ENCODE results near the gene CSTA. TPM values are rescaled to one million over a fixed set of nuclear protein-coding genes. Genes with fewer than 3 reads are reported as not detected.

The CSTA gene
- total and polyA plus RNA-seq, 2 of the 8 experiments (the other 6 are each of a cell fraction or from before 2014, with no cell fraction given), result not detected

DNA sequence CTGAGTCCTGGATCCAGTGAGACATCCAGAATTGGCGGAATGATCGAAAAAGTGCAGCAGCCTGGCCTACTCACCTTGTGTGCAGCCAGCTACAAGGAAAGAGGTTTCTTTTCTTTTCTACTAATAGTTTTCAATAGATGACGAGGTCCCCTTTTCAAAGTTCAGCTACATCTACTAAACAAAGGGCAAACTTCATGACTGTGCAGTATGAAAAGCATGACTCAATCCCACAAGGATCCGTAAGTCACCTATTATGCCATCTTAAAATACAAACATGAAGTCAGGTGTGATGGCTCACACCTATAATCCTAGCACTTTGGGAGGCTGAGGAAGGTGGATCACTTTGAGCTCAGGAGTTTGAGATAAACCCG, 41.3 kb downstream of the CSTA start:
- ChIA-PET POLR2A (ENCODE audit: partially characterized antibody) (interaction anchor here (3.3 kb wide), 1 partner anchor 17 kb away, joined by 14 read pairs; the partner anchor contains the start of genes FAM162A and MIX23), CTCF (ENCODE audit: partially characterized antibody) (interaction anchor here (1.6 kb wide), 1 partner anchor 9 kb away, joined by 5 read pairs; no protein-coding TSS in a partner anchor)
- no peak overlapping the region for H2BK120ac ChIP-seq (replicated peaks; ENCODE audit: low read depth, low read length)
- no peak overlapping the region for H4K91ac ChIP-seq (replicated peaks; ENCODE audit: insufficient read length, low read length)
- H4K5ac ChIP-seq (ENCODE audit: insufficient read length, low read depth, low read length), result no peak overlapping the region
- peaks cover 2% of the 10 kb centered on the region in 2 experiments for H4K20me1 ChIP-seq (replicated peaks in 1 of 2; ENCODE audit: control insufficient read depth in 1 of 2, insufficient read depth in 2 of 2, low read length in 2 of 2)
- H4K8ac ChIP-seq (ENCODE audit: extremely low read depth, insufficient read depth, low read length), result no peak overlapping the region
- H3K79me1 ChIP-seq (ENCODE audit: low read depth, low read length), result no peaks in the 10 kb centered on the region
- no peaks in the 10 kb centered on the region for H3K4me1 ChIP-seq (replicated peaks in 1 of 4; ENCODE audit: control insufficient read depth in 3 of 4, insufficient read depth in 4 of 4, low read length in 3 of 4)
- H3K36me3 ChIP-seq (ENCODE audit: control insufficient read depth in 2 of 4, insufficient read depth in 4 of 4, low read length in 3 of 4), result peaks cover 6 to 69% (median 32%) of the 10 kb centered on the region in 4 experiments
- no peak overlapping the region for H2BK15ac ChIP-seq (ENCODE audit: low read length)
- H2AFZ ChIP-seq (ENCODE audit: low read length), result no peak overlapping the region
- no peak overlapping the region for H2BK12ac ChIP-seq (ENCODE audit: low read depth, low read length)
- H2AK5ac ChIP-seq (ENCODE audit: low read depth, low read length), result no peak overlapping the region
- no peak overlapping the region for H3K4me3 ChIP-seq (ENCODE audit: extremely low read depth in 1 of 4, insufficient read depth in 2 of 4, low read depth in 3 of 4, low read length in 4 of 4)
- H3K27ac ChIP-seq (ENCODE audit: low read depth, low read length), result no peak overlapping the region
- no peaks in the 10 kb centered on the region for H3K9me3 ChIP-seq (ENCODE audit: insufficient read depth in 2 of 2, low read depth in 1 of 2, low read length in 1 of 2)
- H3K56ac ChIP-seq (replicated peaks; ENCODE audit: insufficient read length, low read depth, low read length), result no peak overlapping the region
- H3K27me3 ChIP-seq (replicated peaks in 1 of 4; ENCODE audit: control insufficient read depth in 3 of 4, extremely low read depth in 1 of 4, insufficient read depth in 3 of 4, low read length in 3 of 4), result no peaks in the 10 kb centered on the region
- WGBS, 2 experiments (ENCODE audit: extremely low coverage in 1 of 2, insufficient coverage in 1 of 2, insufficient read length in 1 of 2, insufficient replicate concordance in 2 of 2, low coverage in 1 of 2, low lambda C conversion rate in 2 of 2, missing lambda C conversion rate in 1 of 2), result 92% methylated on average over 5 of the region's 5 CpGs; no CpG with 5 or more reads in 1 of the 2 experiments
- H3K18ac ChIP-seq (ENCODE audit: extremely low read depth, low read length), result no peak overlapping the region
- no peak overlapping the region for H2BK5ac ChIP-seq (ENCODE audit: low read depth, low read length)
- no peak overlapping the region for H3K9ac ChIP-seq (replicated peaks in 1 of 4; ENCODE audit: extremely low read depth in 1 of 4, low read depth in 3 of 4, low read length in 3 of 4)
- no peaks in the 10 kb centered on the region for H3K79me2 ChIP-seq (ENCODE audit: control insufficient read depth in 1 of 2, insufficient read depth in 2 of 2, low read length in 2 of 2)
- FAIRE-seq, result no peak
- no peak overlapping the region for H3K14ac ChIP-seq (ENCODE audit: insufficient read length)
- no peak overlapping the region for H3K4ac ChIP-seq (replicated peaks; ENCODE audit: insufficient read length, low read depth, low read length)
- no peaks in the 10 kb centered on the region for H3K23me2 ChIP-seq (ENCODE audit: low read depth, low read length)
- H2BK20ac ChIP-seq (ENCODE audit: low read length), result no peak overlapping the region
- no peak overlapping the region for H3K4me2 ChIP-seq (ENCODE audit: insufficient read depth in 1 of 2, low read depth in 2 of 2, low read length in 2 of 2)
- DNase-seq (ENCODE audit: low read depth in 1 of 2, low spot score in 2 of 2), result no peak
- no peak overlapping the region for H3K23ac ChIP-seq (ENCODE audit: insufficient read length)
- TF ChIP-seq SP1 (IDR thresholded peaks at IDR 0.05; ENCODE audit: low read depth, low read length), result no peak
- no peak for TF ChIP-seq HDAC2 (IDR thresholded peaks at IDR 0.05; ENCODE audit: borderline replicate concordance in 1 of 2, low read depth in 2 of 2, low read length in 2 of 2)
- TF ChIP-seq EP300 (IDR thresholded peaks at IDR 0.05; ENCODE audit: borderline replicate concordance in 1 of 2, low read depth in 2 of 2, low read length in 2 of 2), result no peak
- TF ChIP-seq POU5F1 (IDR thresholded peaks at IDR 0.05; ENCODE audit: low read depth, low read length), result no peak
- no peak for TF ChIP-seq TBP (IDR thresholded peaks at IDR 0.05; ENCODE audit: low read depth, low read length)
- TF ChIP-seq CTBP2 (IDR thresholded peaks at IDR 0.05; ENCODE audit: borderline replicate concordance, insufficient read depth, insufficient read length, low read length), result no peak
- no peak for TF ChIP-seq KDM5A (IDR thresholded peaks at IDR 0.05; ENCODE audit: low read length)
- TF ChIP-seq, protein P1, sequence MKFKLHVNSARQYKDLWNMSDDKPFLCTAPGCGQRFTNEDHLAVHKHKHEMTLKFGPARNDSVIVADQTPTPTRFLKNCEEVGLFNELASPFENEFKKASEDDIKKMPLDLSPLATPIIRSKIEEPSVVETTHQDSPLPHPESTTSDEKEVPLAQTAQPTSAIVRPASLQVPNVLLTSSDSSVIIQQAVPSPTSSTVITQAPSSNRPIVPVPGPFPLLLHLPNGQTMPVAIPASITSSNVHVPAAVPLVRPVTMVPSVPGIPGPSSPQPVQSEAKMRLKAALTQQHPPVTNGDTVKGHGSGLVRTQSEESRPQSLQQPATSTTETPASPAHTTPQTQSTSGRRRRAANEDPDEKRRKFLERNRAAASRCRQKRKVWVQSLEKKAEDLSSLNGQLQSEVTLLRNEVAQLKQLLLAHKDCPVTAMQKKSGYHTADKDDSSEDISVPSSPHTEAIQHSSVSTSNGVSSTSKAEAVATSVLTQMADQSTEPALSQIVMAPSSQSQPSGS (IDR thresholded peaks at IDR 0.05; ENCODE audit: low read length), result no peak
- no peak for TF ChIP-seq BRCA1 (IDR thresholded peaks at IDR 0.05; ENCODE audit: low read depth, low read length)
- no peak for TF ChIP-seq KDM4A (IDR thresholded peaks at IDR 0.05; ENCODE audit: low read depth, low read length, severe bottlenecking)
- TF ChIP-seq, protein P2, sequence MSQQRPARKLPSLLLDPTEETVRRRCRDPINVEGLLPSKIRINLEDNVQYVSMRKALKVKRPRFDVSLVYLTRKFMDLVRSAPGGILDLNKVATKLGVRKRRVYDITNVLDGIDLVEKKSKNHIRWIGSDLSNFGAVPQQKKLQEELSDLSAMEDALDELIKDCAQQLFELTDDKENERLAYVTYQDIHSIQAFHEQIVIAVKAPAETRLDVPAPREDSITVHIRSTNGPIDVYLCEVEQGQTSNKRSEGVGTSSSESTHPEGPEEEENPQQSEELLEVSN (IDR thresholded peaks at IDR 0.05), result no peak
- no peak for TF ChIP-seq SIX5 (IDR thresholded peaks at IDR 0.05; ENCODE audit: low read depth, low read length)

All from H1 (cell line).